D721Med (cell line): ENCODE measurements around the gene SH3PXD2A.

ENCODE experiments used
- DNase-seq: peaks from one replicate; pipeline ENCODE4 v3.0.0; 2011; ENCODE audit warnings: low spot score; ENCODE audit not compliant: insufficient read length
- FAIRE-seq: peaks from 2 replicates; lab custom pipeline; 2011; peaks lifted over from hg19 to GRCh38; lab: Jason Lieb, UNC
- CTCF ChIP-seq: IDR thresholded peaks from 2 replicates; pipeline ENCODE4 v1.5.1; 2012; ENCODE audit warnings: mild to moderate bottlenecking, control low read depth; ENCODE audit not compliant: insufficient read depth; ENCODE audit errors: missing control alignments

Gene SH3PXD2A

DNA sequence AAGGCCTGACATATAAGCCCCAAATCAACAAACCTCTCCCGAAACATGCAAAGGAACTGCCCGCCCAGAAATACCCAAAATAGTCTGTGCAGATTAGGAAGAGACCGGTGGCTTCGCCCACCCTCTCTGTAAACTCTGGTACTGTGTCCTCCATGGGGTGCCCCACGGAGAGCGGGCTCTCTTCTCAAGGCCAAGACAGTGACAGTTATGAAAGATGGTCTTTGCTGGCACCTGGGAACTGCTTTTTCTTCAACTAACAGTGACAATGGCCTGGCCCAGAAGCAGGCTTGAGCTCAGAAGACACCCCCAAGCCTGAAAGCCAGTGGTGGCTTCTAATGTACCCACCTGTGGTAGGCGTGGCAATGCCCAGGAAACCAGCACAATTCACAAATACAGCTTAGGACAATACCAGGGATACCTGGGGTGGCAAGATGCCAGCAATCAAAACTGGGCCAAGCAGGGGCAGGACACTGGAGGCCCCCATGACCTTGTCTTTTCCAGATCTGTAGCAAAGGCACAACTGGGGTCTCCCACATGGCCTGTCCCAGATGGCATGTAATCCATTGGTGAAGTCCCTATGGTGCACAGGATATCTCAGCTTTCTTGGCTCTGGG, 254.3 kb downstream of the SH3PXD2A start:
- FAIRE-seq = no peak
- no peak for DNase-seq
- TF ChIP-seq CTCF = no peak

DNA sequence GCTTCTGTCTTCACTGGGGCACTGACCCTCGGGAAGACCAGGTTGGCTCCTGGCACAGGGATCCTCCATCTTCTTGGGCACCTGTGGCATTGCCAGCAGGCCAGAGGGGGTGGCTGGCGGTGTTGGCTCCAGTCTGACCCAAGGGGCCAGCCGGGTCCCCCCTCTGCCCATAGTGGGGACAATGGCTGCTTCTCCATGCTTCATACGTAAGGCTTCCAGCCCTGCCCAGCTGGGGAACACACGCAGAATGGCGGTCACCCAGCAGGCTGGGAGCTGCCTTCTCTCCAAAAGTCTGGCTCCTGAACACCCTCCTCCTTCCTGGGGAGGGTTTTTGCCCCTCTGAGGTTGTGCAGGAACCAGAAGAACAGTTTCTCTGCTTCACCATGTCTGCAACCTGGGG, 255.1 kb downstream of the SH3PXD2A start:
- FAIRE-seq (no peak), DNase-seq (no peak)
- no peak for TF ChIP-seq CTCF

GRCh38 chr10:103599907-103600306, 255.5 kb downstream of the SH3PXD2A start:
- no peak for TF ChIP-seq CTCF
- no peak for DNase-seq
- no peak for FAIRE-seq

DNA sequence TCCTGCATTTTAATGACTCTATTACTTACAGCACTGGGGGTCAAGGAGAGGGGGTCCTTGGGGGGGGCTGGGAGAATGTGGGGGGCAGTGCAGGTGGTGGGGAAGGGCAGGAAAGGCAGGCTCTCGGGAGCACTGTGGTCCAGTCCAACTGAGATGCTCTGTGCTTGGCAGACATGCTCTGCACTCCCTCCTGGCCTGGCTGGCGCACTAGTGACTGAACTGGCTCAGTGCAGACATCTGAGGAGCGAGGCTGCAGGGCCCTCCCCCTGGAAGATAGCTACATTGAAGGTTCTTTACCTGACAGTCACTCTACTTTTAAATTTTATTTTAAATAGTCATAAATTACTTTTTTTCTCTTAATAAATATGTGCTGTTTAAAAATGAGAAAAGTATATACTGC, 256.2 kb downstream of the SH3PXD2A start:
- DNase-seq (no peak), FAIRE-seq (no peak)
- TF ChIP-seq CTCF = no peak

GRCh38 chr10:103598654-103599115, 256.7 kb downstream of the SH3PXD2A start:
- peak; percentile 84 for DNase-seq
- FAIRE-seq = peak; percentile 89
- TF ChIP-seq CTCF = peak; percentile 78

DNA sequence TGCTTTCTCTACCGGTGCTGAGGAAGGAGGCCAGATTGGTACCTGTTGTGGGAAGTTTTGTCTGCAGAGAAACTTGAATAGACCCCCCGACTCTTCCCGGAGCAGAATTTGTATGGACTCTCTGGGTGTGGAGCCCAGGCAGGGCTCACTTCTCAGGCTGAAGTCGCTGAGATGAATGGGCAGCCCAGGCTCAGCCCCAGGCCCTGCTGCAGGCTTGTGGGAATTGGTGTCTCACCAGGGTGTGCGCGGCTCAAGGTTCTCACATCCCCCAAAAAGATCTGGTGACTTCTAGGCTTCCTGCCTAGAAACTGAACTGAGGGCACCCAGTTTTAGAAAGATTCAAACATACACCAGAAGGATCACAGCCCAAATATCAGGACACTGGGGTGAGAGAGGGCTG, 258.4 kb downstream of the SH3PXD2A start:
- no peak for FAIRE-seq
- no peak for DNase-seq
- no peak for TF ChIP-seq CTCF

GRCh38 chr10:103595933-103596726, 259.2 kb downstream of the SH3PXD2A start:
- FAIRE-seq = no peak
- DNase-seq = no peak
- no peak for TF ChIP-seq CTCF
